ENCODE measurements around the gene MIS18BP1.
A peak's percentile ranks its signal among the peaks of the same experiment; 100 is the strongest.
"Not testable (repeated sequence)": the region's sequence is repeated elsewhere in the genome, so short reads cannot be mapped to it uniquely, and the experiment has no call there.

MIS18BP1 gene

GRCh38 chr14:45253070-45253753 is at the start of gene MIS18BP1:
MIS18BP1 (minus strand) TSS chr14:45253202; CDS start chr14:45247286, 5,916 bp downstream.
- peak; percentile 76 for TF ChIP-seq CTCF (IDR thresholded peaks at IDR 0.05; ENCODE audit: extremely low read depth, insufficient read depth, missing control alignments)
- in situ Hi-C loops (cut with MboI; ENCODE audit: low pct_unique_long_range_greater_than_20kb, low sequenced_read_pairs, unreplicated experiment) = no loop called here
- DNase-seq (ENCODE audit: low spot score) = peak; percentile 86

GRCh38 chr14:45298423-45299117 is 45.6 kb upstream of the MIS18BP1 start:
- TF ChIP-seq CTCF (IDR thresholded peaks at IDR 0.05; ENCODE audit: extremely low read depth, insufficient read depth, missing control alignments) = no peak
- in situ Hi-C loops (cut with MboI; ENCODE audit: low pct_unique_long_range_greater_than_20kb, low sequenced_read_pairs, unreplicated experiment) = no loop called here
- DNase-seq (ENCODE audit: low spot score) = no peak

GRCh38 chr14:45294796-45295195 is 41.8 kb upstream of the MIS18BP1 start:
- DNase-seq (ENCODE audit: low spot score); in situ Hi-C loops (cut with MboI; ENCODE audit: low pct_unique_long_range_greater_than_20kb, low sequenced_read_pairs, unreplicated experiment): not testable (repeated sequence)

- in situ Hi-C loops (cut with MboI; ENCODE audit: low pct_unique_long_range_greater_than_20kb, low sequenced_read_pairs, unreplicated experiment) = no loop called here
- no peak for TF ChIP-seq CTCF (IDR thresholded peaks at IDR 0.05; ENCODE audit: extremely low read depth, insufficient read depth, missing control alignments)
- DNase-seq (ENCODE audit: low spot score) = no peak
These were observed 37.5 kb upstream of the MIS18BP1 start for GRCh38 chr14:45290547-45290946.

GRCh38 chr14:45287610-45288009 is 34.6 kb upstream of the MIS18BP1 start:
- in situ Hi-C loops (cut with MboI; ENCODE audit: low pct_unique_long_range_greater_than_20kb, low sequenced_read_pairs, unreplicated experiment) = no loop called here
- no peak for DNase-seq (ENCODE audit: low spot score)
- TF ChIP-seq CTCF (IDR thresholded peaks at IDR 0.05; ENCODE audit: extremely low read depth, insufficient read depth, missing control alignments) = no peak

GRCh38 chr14:45284802-45285201 is 31.8 kb upstream of the MIS18BP1 start:
- TF ChIP-seq CTCF (IDR thresholded peaks at IDR 0.05; ENCODE audit: extremely low read depth, insufficient read depth, missing control alignments) = no peak
- no peak for DNase-seq (ENCODE audit: low spot score)
- in situ Hi-C loops (cut with MboI; ENCODE audit: low pct_unique_long_range_greater_than_20kb, low sequenced_read_pairs, unreplicated experiment) = no loop called here

- in situ Hi-C loops (cut with MboI; ENCODE audit: low pct_unique_long_range_greater_than_20kb, low sequenced_read_pairs, unreplicated experiment); DNase-seq (ENCODE audit: low spot score): not testable (repeated sequence)
These were observed 28.9 kb upstream of the MIS18BP1 start for GRCh38 chr14:45281731-45282400.

Measured in GM13977 (cell line).